Liver (tissue), 9 donors: ENCODE data around the gene TFG. TPM values are rescaled to one million over a fixed set of nuclear protein-coding genes. Genes with fewer than 3 reads are reported as not detected.
A peak's percentile ranks its signal among the peaks of the same experiment; 100 is the strongest.
"Not testable (repeated sequence)": the region's sequence is repeated elsewhere in the genome, so short reads cannot be mapped to it uniquely, and the experiment has no call there.

Experiments used
- DNase-seq: peaks from one replicate; pipeline ENCODE4 v3.0.0-alpha.2; 2017; ENCODE audit warnings: low spot score
- H3K27ac ChIP-seq, 2 donors: one replicate each; pipeline ENCODE4 v1.7.0; 2013; ENCODE audit warnings: inconsistent platforms in 2 of 2, low read length in 2 of 2, control low read depth in 1 of 2, low read depth in 1 of 2, mild to moderate bottlenecking in 1 of 2
- H3K27me3 ChIP-seq, 4 donors: one replicate each; pipeline versions ENCODE4 v1.6.1 to v1.7.0; 2013; ENCODE audit warnings: low read length in 3 of 4, inconsistent platforms in 1 of 4, mild to moderate bottlenecking in 1 of 4, moderate library complexity in 1 of 4; ENCODE audit not compliant: control insufficient read depth in 4 of 4, insufficient read depth in 4 of 4
- H3K36me3 ChIP-seq, 4 donors: one replicate each; pipeline versions ENCODE4 v1.6.1 to v1.7.0; 2013; ENCODE audit warnings: low read length in 3 of 4, mild to moderate bottlenecking in 3 of 4, low read depth in 1 of 4, moderate library complexity in 1 of 4; ENCODE audit not compliant: control insufficient read depth in 4 of 4, insufficient read depth in 3 of 4
- H3K4me1 ChIP-seq, 4 donors: one replicate each; pipeline versions ENCODE4 v1.6.1 to v1.7.0; 2013; ENCODE audit warnings: low read length in 3 of 4, mild to moderate bottlenecking in 3 of 4, moderate library complexity in 1 of 4; ENCODE audit not compliant: control insufficient read depth in 4 of 4, insufficient read depth in 4 of 4
- H3K4me3 ChIP-seq, 3 donors: one replicate each; pipeline versions ENCODE4 v1.6.1 to v1.7.0; 2013; ENCODE audit warnings: low read length in 3 of 3, control low read depth in 1 of 3, low read depth in 1 of 3, mild to moderate bottlenecking in 1 of 3
- H3K9ac ChIP-seq, 2 donors: one replicate each; pipeline ENCODE4 v1.7.0; 2013; ENCODE audit warnings: low read length in 2 of 2, mild to moderate bottlenecking in 2 of 2, moderate library complexity in 2 of 2, control low read depth in 1 of 2, low read depth in 1 of 2
- H3K9me3 ChIP-seq, 4 donors: one replicate each; pipeline versions ENCODE4 v1.6.1 to v1.7.0; 2013; ENCODE audit warnings: low read length in 3 of 4; ENCODE audit not compliant: control insufficient read depth in 4 of 4
- CTCF ChIP-seq: fragments of 150-350 bp; IDR thresholded peaks from 2 replicates; pipeline ENCODE4 v1.5.1; 2017; ENCODE audit warnings: improper control_type of control experiment, low read depth, low read length; ENCODE audit not compliant: missing input control
- EGR1 ChIP-seq, 2 donors: IDR thresholded peaks; 2 replicates each; pipeline ENCODE4 v1.6.1; 2016 to 2018; ENCODE audit warnings: antibody characterized with exemption in 2 of 2, low read depth in 2 of 2
- FOXA1 ChIP-seq: IDR thresholded peaks from 2 replicates; pipeline ENCODE4 v1.6.1; 2016; ENCODE audit warnings: antibody characterized with exemption
- FOXA2 ChIP-seq: IDR thresholded peaks from 2 replicates; pipeline ENCODE4 v1.6.1; 2016; ENCODE audit warnings: antibody characterized with exemption
- GABPA ChIP-seq, 2 donors: IDR thresholded peaks in 1 of 2; conservative IDR thresholded peaks in 1 of 2; 2 replicates each; pipeline ENCODE4 v1.6.1; 2016; ENCODE audit warnings: antibody characterized with exemption in 2 of 2, mild to moderate bottlenecking in 1 of 2, moderate library complexity in 1 of 2
- HNF4A ChIP-seq, 2 donors: conservative IDR thresholded peaks; 2 replicates each; pipeline ENCODE4 v1.6.1; 2016; ENCODE audit warnings: antibody characterized with exemption in 2 of 2, mild to moderate bottlenecking in 2 of 2
- HNF4G ChIP-seq: IDR thresholded peaks from 2 replicates; pipeline ENCODE4 v1.6.1; 2016; ENCODE audit warnings: antibody characterized with exemption
- JUND ChIP-seq, 2 donors: IDR thresholded peaks; 2 replicates each; pipeline ENCODE4 v1.6.1; 2016; ENCODE audit warnings: antibody characterized with exemption in 2 of 2
- NR2F2 ChIP-seq: IDR thresholded peaks from 2 replicates; pipeline ENCODE4 v1.6.1; 2016; ENCODE audit warnings: antibody characterized with exemption
- RAD21 ChIP-seq, 2 donors: IDR thresholded peaks; 2 replicates each; pipeline ENCODE4 v1.6.1; 2016; ENCODE audit warnings: antibody characterized with exemption in 2 of 2, mild to moderate bottlenecking in 2 of 2
- REST ChIP-seq: IDR thresholded peaks from 2 replicates; pipeline ENCODE4 v1.6.1; 2016; ENCODE audit warnings: antibody characterized with exemption, mild to moderate bottlenecking
- RXRA ChIP-seq, 2 donors: IDR thresholded peaks; 2 replicates each; pipeline ENCODE4 v1.6.1; 2017 to 2018; ENCODE audit warnings: antibody characterized with exemption in 2 of 2, mild to moderate bottlenecking in 1 of 2
- SP1 ChIP-seq: IDR thresholded peaks from 2 replicates; pipeline ENCODE4 v1.6.1; 2018; ENCODE audit warnings: antibody characterized with exemption, mild to moderate bottlenecking
- TAF1 ChIP-seq: conservative IDR thresholded peaks from 2 replicates; pipeline ENCODE4 v1.6.1; 2016; ENCODE audit warnings: antibody characterized with exemption, mild to moderate bottlenecking
- YY1 ChIP-seq: IDR thresholded peaks from 2 replicates; pipeline ENCODE4 v1.6.1; 2016; ENCODE audit warnings: antibody characterized with exemption, mild to moderate bottlenecking
- ZBTB33 ChIP-seq: IDR thresholded peaks from 2 replicates; pipeline ENCODE4 v1.6.1; 2016; ENCODE audit warnings: antibody characterized with exemption
- WGBS: extraction: QIAGEN DNeasy Blood & Tissue Kit; methylation state at CpG from one replicate; pipeline ENCODE4 v1.1.7; 2013; 5-methylcytosine and 5-hydroxymethylcytosine counted together
- polyA plus RNA-seq, 2 donors: library from polyadenylated mRNA; stranded (reverse) in 1 of 2; unstranded in 1 of 2; fragments of 200-250 nt in 1 of 2; fragments of >200 nt in 1 of 2; fragmentation: Nextera tagmentation in 1 of 2; extraction: Ambion mirVana in 1 of 2; gene quantifications; one replicate each; pipeline versions ENCODE4 v1.2.1 to v1.2.3, GENCODE V29; 2013 to 2015
- total RNA-seq, 2 donors: library from RNA; depleted of rRNA; stranded (reverse); fragments of >200 nt; gene quantifications; one replicate each; pipeline ENCODE4 v1.2.3, GENCODE V29; 2014
- TF ChIP-seq, protein P1 (sequence below): IDR thresholded peaks from 2 replicates; pipeline ENCODE4 v1.6.1; 2016; ENCODE audit warnings: antibody characterized with exemption
- TF ChIP-seq, protein P2 (sequence below): IDR thresholded peaks from 2 replicates; pipeline ENCODE4 v1.6.1; 2016; ENCODE audit warnings: antibody characterized with exemption
- donor health status: healthy.
- donor health status: healthy.
- donor health status: healthy.
- donor health status: healthy.
- donor health status: healthy.

The TFG gene
- 10 to 100 TPM; 42.4 to 70.8 TPM for total RNA-seq
- polyA plus RNA-seq, result 10 to 100 TPM; 64.6 to 65.3 TPM

- H3K9me3 ChIP-seq, result no peaks in the 10 kb centered on the region
- no peaks in the 10 kb centered on the region for H3K27me3 ChIP-seq
- H3K4me1 ChIP-seq, result peaks cover 3 to 23% (median 8%) of the 10 kb centered on the region in 4 donors
- peak within 1 kb of the TSS; percentile 89 to 92 for H3K27ac ChIP-seq
- under 1% methylated on average over 76 of the region's 76 CpGs for WGBS
- DNase-seq, result peak; percentile 97
- peaks cover 0 to 8% (median 5%) of the 10 kb centered on the region in 4 donors for H3K36me3 ChIP-seq
- peak within 1 kb of the TSS; percentile 79 to 98 for H3K9ac ChIP-seq
- H3K4me3 ChIP-seq, result peak within 1 kb of the TSS; percentile 81 to 96 (median 95)
- TF ChIP-seq HNF4G (no peak), FOXA2 (no peak), SP1 (peak; percentile 69), TAF1 (no peak), REST (peak; percentile 68), RAD21 (IDR thresholded peaks at IDR 0.05) (peak in 1 of 2 donors; percentile 36), ZBTB33 (peak; percentile 95), JUND (IDR thresholded peaks at IDR 0.05) (peak in 1 of 2 donors; percentile 54), FOXA1 (no peak), CTCF (no peak), RXRA (IDR thresholded peaks at IDR 0.05) (peak; percentile 11 to 48), GABPA (IDR thresholded peaks at IDR 0.05 in 1 of 2, conservative IDR thresholded peaks at IDR 0.05 in 1 of 2) (peak; percentile 88 to 97), EGR1 (IDR thresholded peaks at IDR 0.05; ENCODE audit: low read depth in 2 of 2) (no peak), NR2F2 (no peak), YY1 (peak; percentile 93), HNF4A (conservative IDR thresholded peaks at IDR 0.05) (peak; percentile 33 to 62)
- TF ChIP-seq, protein P1, sequence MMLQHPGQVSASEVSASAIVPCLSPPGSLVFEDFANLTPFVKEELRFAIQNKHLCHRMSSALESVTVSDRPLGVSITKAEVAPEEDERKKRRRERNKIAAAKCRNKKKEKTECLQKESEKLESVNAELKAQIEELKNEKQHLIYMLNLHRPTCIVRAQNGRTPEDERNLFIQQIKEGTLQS, result no peak
- TF ChIP-seq, protein P2, sequence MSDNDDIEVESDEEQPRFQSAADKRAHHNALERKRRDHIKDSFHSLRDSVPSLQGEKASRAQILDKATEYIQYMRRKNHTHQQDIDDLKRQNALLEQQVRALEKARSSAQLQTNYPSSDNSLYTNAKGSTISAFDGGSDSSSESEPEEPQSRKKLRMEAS, result peak; percentile 74
These were observed at the start of gene TFG for GRCh38 chr3:100708989-100709841. Gene TFG, plus strand, starts transcription at chr3:100709494. Its CDS starts 4,192 bp downstream, at chr3:100713686.

- peaks cover 0 to 18% (median 8%) of the 10 kb centered on the region in 4 donors for H3K36me3 ChIP-seq
- H3K9me3 ChIP-seq, H3K27me3 ChIP-seq, H3K4me3 ChIP-seq, H3K9ac ChIP-seq, H3K27ac ChIP-seq, H3K4me1 ChIP-seq, DNase-seq: not testable (repeated sequence)
These were observed 48.0 kb upstream of the TFG start for GRCh38 chr3:100661294-100661693.
